Esophagus muscularis mucosa (tissue), 4 donors: ENCODE data around the gene C15orf61.

Source experiments
- CTCF ChIP-seq, 3 experiments: fragments of 200-600 bp in 2 of 3; fragments of 450-650 bp in 1 of 3; sonication (generic) in 2 of 3; IDR thresholded peaks; one replicate each; pipeline ENCODE4 v1.5.1; 2017 to 2019; ENCODE audit warnings: antibody characterized with exemption in 3 of 3, mild to moderate bottlenecking in 2 of 3, moderate library complexity in 1 of 3
- EP300 ChIP-seq: sonication (generic); formaldehyde crosslinking; IDR thresholded peaks from one replicate; pipeline ENCODE4 v1.6.1; 2017; ENCODE audit warnings: antibody characterized with exemption
- POLR2A ChIP-seq: fragments of 450-650 bp; IDR thresholded peaks from one replicate; pipeline ENCODE4 v1.6.1; 2017; ENCODE audit warnings: antibody characterized with exemption, moderate library complexity, mild to moderate bottlenecking, low read depth
- POLR2AphosphoS5 ChIP-seq, 2 donors: sonication (generic); formaldehyde crosslinking; IDR thresholded peaks; one replicate each; pipeline ENCODE4 v1.6.1; 2017; ENCODE audit warnings: antibody characterized with exemption in 2 of 2

DNA sequence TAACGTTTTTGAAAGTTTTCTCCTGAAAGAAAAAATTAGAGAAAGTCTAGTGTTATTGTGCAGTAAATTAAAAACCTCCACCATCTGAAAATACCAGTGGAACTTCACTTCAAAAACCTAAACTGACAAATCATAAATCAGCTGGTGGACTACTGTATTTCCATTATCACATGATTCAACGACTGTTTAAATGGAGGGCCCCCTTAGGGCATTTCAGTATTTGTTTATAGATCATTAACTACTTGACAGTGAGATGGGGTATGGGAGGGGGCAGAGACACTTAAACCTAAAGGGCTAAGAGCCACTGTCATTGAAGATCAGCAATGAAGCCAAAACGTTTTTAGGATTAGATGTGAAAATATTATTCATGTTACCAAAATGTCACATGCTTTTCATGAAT, 8.8 kb upstream of the C15orf61 start:
- TF ChIP-seq CTCF (IDR thresholded peaks at IDR 0.05) (no peak), POLR2AphosphoS5 (IDR thresholded peaks at IDR 0.05) (no peak), EP300 (no peak), POLR2A (no peak)
